HUES6 (cell line): ENCODE measurements around the gene CAST.

ENCODE experiments used
- H3K27ac ChIP-seq: 2 replicates; pipeline ENCODE4 v1.7.0; 2013; ENCODE audit warnings: low read depth, mild to moderate bottlenecking, low read length, inconsistent platforms
- H3K27me3 ChIP-seq: 2 replicates; pipeline ENCODE4 v1.6.1; 2013; ENCODE audit warnings: low read length; ENCODE audit not compliant: control insufficient read depth, insufficient read depth
- H3K36me3 ChIP-seq: 2 replicates; pipeline ENCODE4 v1.6.1; 2013; ENCODE audit warnings: low read length; ENCODE audit not compliant: control insufficient read depth, insufficient read depth
- H3K4me1 ChIP-seq: 2 replicates; pipeline ENCODE4 v1.6.1; 2013; ENCODE audit warnings: low read length; ENCODE audit not compliant: control insufficient read depth, insufficient read depth
- H3K4me3 ChIP-seq: 2 replicates; pipeline ENCODE4 v1.5.1; 2013; ENCODE audit warnings: low read depth, low read length
- H3K9ac ChIP-seq: one replicate; pipeline ENCODE4 v1.6.1; 2013; ENCODE audit warnings: mild to moderate bottlenecking, low read length
- H3K9me3 ChIP-seq: 2 replicates; pipeline ENCODE4 v1.6.1; 2013; ENCODE audit warnings: low read depth, low read length; ENCODE audit not compliant: control insufficient read depth, insufficient read depth

CAST gene

DNA sequence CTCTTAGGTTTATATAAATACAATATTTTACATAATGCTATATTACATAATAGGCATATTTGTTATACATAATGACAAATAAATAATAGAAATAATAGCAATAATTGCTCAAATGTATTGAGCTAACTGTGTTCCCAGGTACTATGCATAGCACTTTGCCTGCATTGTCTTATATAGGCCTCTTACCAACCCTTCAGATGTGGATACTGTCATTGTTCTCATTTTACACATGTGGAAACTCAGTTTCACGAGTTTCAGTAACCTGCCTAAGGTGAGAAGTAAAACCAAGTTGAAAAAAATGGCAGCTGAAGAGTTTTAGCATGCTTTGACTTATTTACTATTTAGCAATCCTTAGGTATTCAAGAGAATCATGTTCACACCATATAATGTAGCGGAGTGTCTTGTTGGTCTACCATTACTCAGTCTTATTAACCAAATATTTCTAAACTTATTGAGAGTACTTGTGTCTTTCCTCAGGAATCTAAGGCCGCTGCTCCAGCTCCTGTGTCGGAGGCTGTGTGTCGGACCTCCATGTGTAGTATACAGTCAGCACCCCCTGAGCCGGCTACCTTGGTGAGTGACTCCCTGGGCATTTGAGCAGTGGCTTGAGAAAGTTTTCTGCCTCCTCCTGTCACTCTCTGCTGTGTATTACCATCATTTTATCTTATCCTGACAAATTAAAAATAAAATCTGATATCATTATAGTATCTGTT, 88.1 kb downstream of the CAST start:
- peaks cover 6% of the 10 kb centered on the region for H3K36me3 ChIP-seq
- no peak overlapping the region for H3K4me3 ChIP-seq
- peaks cover 3% of the 10 kb centered on the region; the same call in 1 of the 2 replicates for H3K4me1 ChIP-seq
- no peaks in the 10 kb centered on the region for H3K9me3 ChIP-seq
- H3K27me3 ChIP-seq: no peaks in the 10 kb centered on the region
- no peak overlapping the region for H3K9ac ChIP-seq
- no peak overlapping the region for H3K27ac ChIP-seq

DNA sequence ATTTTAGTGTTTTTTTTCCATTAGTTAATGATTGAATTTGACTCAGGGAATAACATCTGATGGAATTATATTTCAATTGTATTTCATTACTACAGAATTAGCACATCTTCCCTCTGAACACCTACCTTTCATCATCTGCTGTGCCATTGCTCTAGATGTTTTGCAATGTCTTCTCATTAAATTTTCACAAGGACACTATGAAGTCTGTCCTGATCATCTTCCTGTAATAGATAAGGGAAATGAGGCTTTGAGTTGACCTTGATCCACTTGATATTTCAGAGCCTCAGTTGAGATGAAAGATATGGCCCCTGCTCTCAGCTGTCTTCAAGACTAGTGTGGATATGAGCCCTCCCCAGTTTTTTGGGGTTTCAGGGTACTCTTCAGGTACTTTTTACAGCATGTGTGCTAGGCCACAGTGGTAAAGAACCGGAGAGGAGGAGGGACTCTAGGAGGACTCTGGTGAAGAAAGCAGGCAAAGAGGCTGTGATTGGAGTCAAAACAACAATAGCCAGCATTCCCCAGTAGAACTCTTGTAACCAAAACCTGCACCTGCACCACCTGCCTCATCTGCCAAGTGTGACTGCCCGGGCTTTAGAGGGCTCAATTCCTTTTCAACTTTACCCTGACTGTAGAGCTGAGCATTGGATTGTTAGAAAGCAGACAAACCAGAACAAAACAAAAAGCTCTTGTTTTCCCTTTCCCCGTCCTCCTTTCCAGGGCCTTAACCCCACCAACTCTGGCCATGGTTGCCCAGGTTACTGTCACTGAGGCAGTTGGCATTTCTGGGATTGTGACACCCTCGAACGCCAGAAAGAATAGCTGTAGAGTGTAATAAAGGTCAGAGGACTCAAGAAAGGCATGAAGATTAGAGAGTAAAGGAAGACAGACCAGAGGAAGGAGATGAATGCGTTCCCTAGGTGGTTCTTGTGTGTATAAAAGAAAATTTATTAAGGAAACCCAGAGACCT, 89.3 kb downstream of the CAST start:
- Histone ChIP-seq H3K9ac (no peak overlapping the region), H3K27ac (no peak overlapping the region), H3K27me3 (no peaks in the 10 kb centered on the region), H3K36me3 (peaks cover 16% of the 10 kb centered on the region), H3K4me1 (no peaks in the 10 kb centered on the region), H3K9me3 (no peaks in the 10 kb centered on the region), H3K4me3 (no peak overlapping the region)

DNA sequence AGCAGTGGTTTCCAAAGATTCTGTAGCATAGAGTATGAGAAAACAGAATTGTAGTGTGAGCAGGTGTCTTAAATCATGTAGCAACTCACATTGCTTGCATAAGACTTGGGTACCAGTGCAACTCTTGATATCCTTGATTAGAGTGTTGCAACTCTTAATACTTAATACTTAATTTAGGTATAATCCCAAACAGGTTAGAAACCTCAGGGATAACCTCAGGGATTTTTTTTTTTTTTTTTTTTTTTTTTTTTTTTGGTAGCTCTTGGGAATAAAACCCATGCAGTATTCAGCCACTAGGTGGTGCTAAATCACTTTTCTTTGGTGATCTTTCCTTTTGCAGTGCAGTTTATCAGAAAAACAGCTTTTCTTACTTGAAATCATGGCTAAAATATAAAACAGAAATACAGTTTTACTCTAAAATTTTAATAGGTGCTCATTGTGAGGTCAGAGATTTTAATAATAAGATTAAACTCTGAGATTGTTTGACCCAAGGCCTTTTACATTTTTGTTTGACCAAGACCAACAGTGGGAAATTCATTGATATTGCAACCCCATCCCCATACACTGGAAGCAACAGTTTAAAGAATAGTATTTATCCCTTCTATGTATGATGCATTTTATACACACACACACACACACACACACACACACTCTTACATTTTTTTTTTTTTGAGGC, 90.3 kb downstream of the CAST start:
- Histone ChIP-seq H3K4me3 (no peak overlapping the region), H3K27me3 (no peaks in the 10 kb centered on the region), H3K27ac (no peak overlapping the region), H3K9me3 (no peaks in the 10 kb centered on the region), H3K36me3 (peaks cover 20% of the 10 kb centered on the region), H3K4me1 (no peaks in the 10 kb centered on the region), H3K9ac (no peak overlapping the region)

DNA sequence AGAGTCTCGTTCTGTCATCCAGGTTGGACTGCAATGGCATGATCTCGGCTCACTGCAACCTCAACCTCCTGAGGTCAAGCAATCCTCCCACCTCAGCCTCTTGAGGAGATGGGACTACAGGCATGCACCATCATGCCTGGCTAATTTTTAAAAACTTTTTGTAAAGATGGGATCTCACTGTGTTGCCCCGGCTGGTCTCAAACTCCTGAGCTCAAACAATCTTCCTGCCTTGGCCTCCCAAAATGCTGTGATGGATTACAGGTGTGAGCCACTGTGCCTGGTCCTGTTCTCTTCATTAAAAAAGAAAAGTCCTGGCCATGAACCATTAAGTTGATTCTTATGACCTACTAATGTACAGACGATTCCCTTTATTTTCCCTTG, 90.8 kb downstream of the CAST start:
- peaks cover 17% of the 10 kb centered on the region for H3K36me3 ChIP-seq

DNA sequence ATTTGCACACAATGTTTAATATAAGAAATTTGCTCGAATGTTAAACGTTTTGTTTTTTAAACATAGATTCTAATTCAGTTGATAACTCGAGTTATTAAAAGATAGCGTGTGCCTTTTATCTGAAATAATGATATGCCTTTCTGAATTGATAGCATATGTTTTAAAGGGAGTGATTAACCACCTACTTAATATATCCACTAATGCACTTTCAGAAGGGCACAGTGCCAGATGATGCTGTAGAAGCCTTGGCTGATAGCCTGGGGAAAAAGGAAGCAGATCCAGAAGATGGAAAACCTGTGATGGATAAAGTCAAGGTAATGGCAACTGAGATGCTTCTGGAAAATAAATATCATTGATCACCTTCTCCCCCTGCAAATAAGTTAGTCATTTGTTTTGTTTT, 91.7 kb downstream of the CAST start:
- peaks cover 17% of the 10 kb centered on the region for H3K36me3 ChIP-seq
- no peaks in the 10 kb centered on the region for H3K27me3 ChIP-seq
- no peaks in the 10 kb centered on the region for H3K9me3 ChIP-seq
- no peak overlapping the region for H3K27ac ChIP-seq
- no peak overlapping the region for H3K9ac ChIP-seq
- H3K4me3 ChIP-seq: no peak overlapping the region
- H3K4me1 ChIP-seq: no peaks in the 10 kb centered on the region

More for the DNA sequence above, 90.8 kb downstream of the CAST start:
- no peaks in the 10 kb centered on the region for H3K27me3 ChIP-seq
- no peaks in the 10 kb centered on the region for H3K9me3 ChIP-seq
- H3K4me1 ChIP-seq: no peaks in the 10 kb centered on the region
- no peak overlapping the region for H3K9ac ChIP-seq
- H3K27ac ChIP-seq: no peak overlapping the region
- H3K4me3 ChIP-seq: no peak overlapping the region

DNA sequence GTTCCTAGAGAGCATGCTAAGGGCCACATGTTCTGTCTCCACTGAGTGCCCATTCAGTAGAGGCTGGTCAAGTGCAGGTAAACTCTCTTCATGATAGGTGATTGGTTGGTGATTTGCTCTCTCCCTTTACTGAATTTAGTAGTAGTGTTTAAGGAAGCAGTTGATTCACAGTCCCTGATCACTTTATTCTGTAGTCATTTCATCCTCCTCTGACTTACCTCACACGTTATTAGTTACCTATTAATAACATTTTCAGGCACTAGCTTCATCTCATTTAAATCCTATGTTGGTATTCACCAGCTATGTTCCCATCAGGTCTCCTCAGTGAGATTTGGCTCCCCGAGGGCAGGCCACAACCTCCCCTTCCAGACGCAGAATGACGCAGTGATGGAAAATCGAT, 93.7 kb downstream of the CAST start:
- Histone ChIP-seq H3K9ac (no peak overlapping the region), H3K27me3 (no peaks in the 10 kb centered on the region), H3K4me1 (no peaks in the 10 kb centered on the region), H3K36me3 (peaks cover 17% of the 10 kb centered on the region), H3K9me3 (no peaks in the 10 kb centered on the region), H3K27ac (no peak overlapping the region), H3K4me3 (no peak overlapping the region)

DNA sequence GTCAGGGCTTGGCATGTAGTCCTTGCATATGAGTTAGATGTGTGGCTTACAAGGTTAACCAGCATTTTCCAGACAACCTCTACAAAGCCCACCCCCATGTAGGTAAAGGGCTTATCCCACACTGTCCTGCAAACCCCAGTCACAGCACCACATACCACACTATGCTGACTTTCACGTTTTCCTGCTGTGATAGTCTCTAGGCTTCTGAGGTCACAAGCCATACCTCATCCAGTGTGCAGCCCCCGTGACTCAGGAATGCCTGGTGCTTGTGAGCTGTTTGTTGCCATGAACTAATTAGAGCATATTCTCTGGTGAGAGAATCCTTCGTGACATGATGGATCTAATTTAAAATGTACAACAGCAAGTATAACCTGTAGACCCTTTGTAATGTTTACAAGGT, 94.8 kb downstream of the CAST start:
- Histone ChIP-seq H3K9ac (no peak overlapping the region), H3K9me3 (no peaks in the 10 kb centered on the region), H3K27ac (no peak overlapping the region), H3K27me3 (no peaks in the 10 kb centered on the region), H3K4me1 (no peaks in the 10 kb centered on the region), H3K36me3 (peaks cover 17% of the 10 kb centered on the region), H3K4me3 (no peak overlapping the region)

DNA sequence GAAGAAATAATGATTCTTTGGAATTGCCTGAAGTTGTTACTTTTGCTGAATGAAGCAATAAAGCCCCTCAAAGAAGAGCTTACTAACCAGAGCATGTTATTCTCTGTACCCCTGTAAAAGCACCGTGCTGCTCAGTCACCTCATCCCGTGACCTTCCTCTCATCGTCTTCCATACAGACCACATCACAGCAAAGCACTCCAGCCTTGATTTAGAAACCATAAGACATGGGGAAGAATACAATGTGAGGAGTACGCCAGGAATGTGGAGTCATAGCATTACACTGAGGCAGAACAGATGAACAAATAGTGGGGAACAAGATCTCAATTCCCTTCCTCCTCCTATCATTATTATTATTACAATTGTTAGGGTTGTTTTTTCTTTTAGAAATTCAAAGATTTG, 96.4 kb downstream of the CAST start:
- Histone ChIP-seq H3K36me3 (peaks cover 21% of the 10 kb centered on the region), H3K27ac (no peak overlapping the region), H3K4me3 (no peak overlapping the region), H3K9me3 (no peaks in the 10 kb centered on the region), H3K9ac (no peak overlapping the region), H3K27me3 (no peaks in the 10 kb centered on the region), H3K4me1 (no peaks in the 10 kb centered on the region)

DNA sequence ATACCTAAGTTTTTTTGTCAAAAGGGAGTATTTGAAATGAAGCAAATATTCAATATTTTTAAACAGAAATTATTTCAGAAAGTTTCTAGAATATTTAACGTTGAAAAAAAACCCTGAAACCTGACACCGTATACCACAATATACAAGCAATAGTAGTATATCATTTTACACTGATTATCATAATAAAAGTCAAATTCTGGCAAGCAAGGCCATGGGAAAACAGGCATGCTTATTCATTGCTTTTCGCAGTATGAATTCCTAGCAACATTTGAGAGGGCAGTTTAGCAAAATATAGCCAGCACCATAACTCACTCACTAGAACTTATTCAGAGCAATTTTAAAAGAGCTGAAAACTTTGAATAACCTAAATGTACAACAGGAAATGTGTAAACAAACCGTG, 99.4 kb downstream of the CAST start:
- H3K4me3 ChIP-seq: no peak overlapping the region
- H3K27me3 ChIP-seq: no peaks in the 10 kb centered on the region
- H3K36me3 ChIP-seq: peaks cover 18% of the 10 kb centered on the region; the same call in 1 of the 2 replicates
- H3K4me1 ChIP-seq: no peaks in the 10 kb centered on the region
- H3K9ac ChIP-seq: no peak overlapping the region
- H3K27ac ChIP-seq: no peak overlapping the region
- H3K9me3 ChIP-seq: no peaks in the 10 kb centered on the region

DNA sequence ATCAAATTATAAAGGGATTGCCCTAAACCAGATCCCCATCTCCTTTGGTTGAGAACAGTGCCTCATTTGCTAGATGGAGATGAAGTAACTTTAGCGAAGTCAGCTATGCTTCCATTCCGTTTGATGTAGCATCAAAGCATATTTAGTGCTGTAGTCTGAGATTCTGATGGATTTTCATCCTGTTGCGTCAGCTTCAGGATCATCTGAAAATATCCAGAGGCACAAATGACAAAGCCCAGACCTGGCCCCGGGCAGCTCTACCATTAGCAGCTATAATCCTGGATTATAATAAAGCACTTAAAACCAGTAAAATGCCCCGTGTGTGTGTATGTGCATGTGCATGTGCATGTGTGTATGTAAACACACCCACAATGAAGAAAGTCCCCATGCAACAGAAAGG, 100.8 kb downstream of the CAST start:
- H3K27ac ChIP-seq: no peak overlapping the region
- H3K9ac ChIP-seq: no peak overlapping the region
- H3K36me3 ChIP-seq: peaks cover 18% of the 10 kb centered on the region; the same call in 1 of the 2 replicates
- H3K4me1 ChIP-seq: no peaks in the 10 kb centered on the region
- H3K9me3 ChIP-seq: no peaks in the 10 kb centered on the region
- H3K27me3 ChIP-seq: peaks cover 3% of the 10 kb centered on the region; the same call in 1 of the 2 replicates
- H3K4me3 ChIP-seq: no peak overlapping the region
